ENCODE data around the gene GRB2.

DNA sequence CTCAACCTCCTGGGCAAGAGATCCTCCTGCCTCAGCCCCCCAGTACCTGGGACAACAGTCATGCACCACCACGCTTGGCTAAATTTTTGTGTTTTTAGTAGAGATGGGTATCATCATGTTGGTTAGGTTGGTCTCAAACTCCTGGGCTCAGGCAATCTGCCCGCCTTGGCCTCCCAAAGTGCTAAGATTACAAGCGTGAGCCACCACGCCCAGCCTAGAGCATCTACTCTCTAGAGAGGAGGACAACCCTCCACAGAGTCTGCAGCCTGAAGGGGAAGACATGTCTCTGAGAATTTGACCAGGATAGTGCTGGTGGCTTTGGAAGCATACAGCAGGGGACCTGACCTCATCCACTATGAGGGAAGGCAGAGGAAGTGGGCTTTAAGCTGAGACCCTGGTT is 4.7 kb upstream of the GRB2 start:
- TF ChIP-seq, protein P1, sequence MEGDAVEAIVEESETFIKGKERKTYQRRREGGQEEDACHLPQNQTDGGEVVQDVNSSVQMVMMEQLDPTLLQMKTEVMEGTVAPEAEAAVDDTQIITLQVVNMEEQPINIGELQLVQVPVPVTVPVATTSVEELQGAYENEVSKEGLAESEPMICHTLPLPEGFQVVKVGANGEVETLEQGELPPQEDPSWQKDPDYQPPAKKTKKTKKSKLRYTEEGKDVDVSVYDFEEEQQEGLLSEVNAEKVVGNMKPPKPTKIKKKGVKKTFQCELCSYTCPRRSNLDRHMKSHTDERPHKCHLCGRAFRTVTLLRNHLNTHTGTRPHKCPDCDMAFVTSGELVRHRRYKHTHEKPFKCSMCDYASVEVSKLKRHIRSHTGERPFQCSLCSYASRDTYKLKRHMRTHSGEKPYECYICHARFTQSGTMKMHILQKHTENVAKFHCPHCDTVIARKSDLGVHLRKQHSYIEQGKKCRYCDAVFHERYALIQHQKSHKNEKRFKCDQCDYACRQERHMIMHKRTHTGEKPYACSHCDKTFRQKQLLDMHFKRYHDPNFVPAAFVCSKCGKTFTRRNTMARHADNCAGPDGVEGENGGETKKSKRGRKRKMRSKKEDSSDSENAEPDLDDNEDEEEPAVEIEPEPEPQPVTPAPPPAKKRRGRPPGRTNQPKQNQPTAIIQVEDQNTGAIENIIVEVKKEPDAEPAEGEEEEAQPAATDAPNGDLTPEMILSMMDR (IDR thresholded peaks at IDR 0.05; ENCODE audit: insufficient read depth, low read length): no peak
- TF ChIP-seq GABPA (IDR thresholded peaks at IDR 0.05; ENCODE audit: low read depth) (no peak), SPI1 (IDR thresholded peaks at IDR 0.05; ENCODE audit: borderline replicate concordance, low read depth) (no peak), POLR2AphosphoS5 (IDR thresholded peaks at IDR 0.05; ENCODE audit: low read depth) (no peak), REST (IDR thresholded peaks at IDR 0.05; ENCODE audit: insufficient replicate concordance, low read depth) (no peak)
